GM18526 (cell line): Measurements from ENCODE around the gene FN3KRP.

ENCODE experiments used
- POLR2A ChIP-seq: IDR thresholded peaks from 3 replicates; pipeline ENCODE4 v1.6.1; 2011; ENCODE audit not compliant: insufficient read length; ENCODE audit errors: extremely low read depth

Gene FN3KRP

GRCh38 chr17:82681547-82681946 lies 35.0 kb upstream of the FN3KRP start:
- no peak for TF ChIP-seq POLR2A

- no peak for TF ChIP-seq POLR2A
Observed at GRCh38 chr17:82683534-82683933, 33.0 kb upstream of the FN3KRP start.

GRCh38 chr17:82684228-82684841 lies 32.2 kb upstream of the FN3KRP start:
- TF ChIP-seq POLR2A, result no peak

GRCh38 chr17:82685291-82685690 lies 31.2 kb upstream of the FN3KRP start:
- TF ChIP-seq POLR2A, result no peak

- TF ChIP-seq POLR2A, result no peak
Observed at GRCh38 chr17:82686366-82687324, 29.9 kb upstream of the FN3KRP start.

GRCh38 chr17:82687375-82687861 lies 29.1 kb upstream of the FN3KRP start:
- TF ChIP-seq POLR2A, result no peak

- no peak for TF ChIP-seq POLR2A
Observed at GRCh38 chr17:82687871-82688270, 28.6 kb upstream of the FN3KRP start.

- TF ChIP-seq POLR2A, result no peak
Observed at GRCh38 chr17:82689077-82689476, 27.4 kb upstream of the FN3KRP start.

GRCh38 chr17:82690786-82691489 lies 25.6 kb upstream of the FN3KRP start:
- no peak for TF ChIP-seq POLR2A

- no peak for TF ChIP-seq POLR2A
Observed at GRCh38 chr17:82691714-82692113, 24.8 kb upstream of the FN3KRP start.

GRCh38 chr17:82692268-82692667 lies 24.2 kb upstream of the FN3KRP start:
- no peak for TF ChIP-seq POLR2A

- no peak for TF ChIP-seq POLR2A
Observed at GRCh38 chr17:82693168-82693867, 23.2 kb upstream of the FN3KRP start.

GRCh38 chr17:82694647-82695046 lies 21.9 kb upstream of the FN3KRP start:
- TF ChIP-seq POLR2A, result no peak

GRCh38 chr17:82696259-82696658 lies 20.2 kb upstream of the FN3KRP start:
- no peak for TF ChIP-seq POLR2A
